ENCODE measurements around the gene SSB.

The SSB gene

DNA sequence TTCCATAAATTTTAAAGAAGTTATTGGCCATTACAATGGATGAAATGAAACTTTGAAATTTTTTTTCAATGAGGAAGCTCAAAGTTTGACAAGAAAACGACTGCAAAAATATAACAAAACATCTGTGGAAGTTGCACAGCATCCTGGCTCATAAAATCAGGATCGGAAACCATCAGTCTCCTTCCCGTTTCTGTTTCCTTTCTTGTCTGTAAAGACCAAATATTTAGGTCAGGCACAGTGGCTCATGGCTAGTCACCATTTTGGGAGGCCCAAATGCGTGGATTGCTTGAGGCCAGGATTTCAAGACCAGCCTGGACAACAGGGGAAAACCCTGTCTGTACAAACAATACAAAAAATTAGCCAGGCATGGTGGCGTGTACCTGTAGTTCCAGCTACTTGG is 27.6 kb upstream of the SSB start:
- no peak for DNase-seq (ENCODE audit: low read depth)
- TF ChIP-seq, protein P1, sequence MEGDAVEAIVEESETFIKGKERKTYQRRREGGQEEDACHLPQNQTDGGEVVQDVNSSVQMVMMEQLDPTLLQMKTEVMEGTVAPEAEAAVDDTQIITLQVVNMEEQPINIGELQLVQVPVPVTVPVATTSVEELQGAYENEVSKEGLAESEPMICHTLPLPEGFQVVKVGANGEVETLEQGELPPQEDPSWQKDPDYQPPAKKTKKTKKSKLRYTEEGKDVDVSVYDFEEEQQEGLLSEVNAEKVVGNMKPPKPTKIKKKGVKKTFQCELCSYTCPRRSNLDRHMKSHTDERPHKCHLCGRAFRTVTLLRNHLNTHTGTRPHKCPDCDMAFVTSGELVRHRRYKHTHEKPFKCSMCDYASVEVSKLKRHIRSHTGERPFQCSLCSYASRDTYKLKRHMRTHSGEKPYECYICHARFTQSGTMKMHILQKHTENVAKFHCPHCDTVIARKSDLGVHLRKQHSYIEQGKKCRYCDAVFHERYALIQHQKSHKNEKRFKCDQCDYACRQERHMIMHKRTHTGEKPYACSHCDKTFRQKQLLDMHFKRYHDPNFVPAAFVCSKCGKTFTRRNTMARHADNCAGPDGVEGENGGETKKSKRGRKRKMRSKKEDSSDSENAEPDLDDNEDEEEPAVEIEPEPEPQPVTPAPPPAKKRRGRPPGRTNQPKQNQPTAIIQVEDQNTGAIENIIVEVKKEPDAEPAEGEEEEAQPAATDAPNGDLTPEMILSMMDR (conservative IDR thresholded peaks at IDR 0.05; ENCODE audit: control insufficient read depth, insufficient read depth, low read depth, low read length): no peak

DNA sequence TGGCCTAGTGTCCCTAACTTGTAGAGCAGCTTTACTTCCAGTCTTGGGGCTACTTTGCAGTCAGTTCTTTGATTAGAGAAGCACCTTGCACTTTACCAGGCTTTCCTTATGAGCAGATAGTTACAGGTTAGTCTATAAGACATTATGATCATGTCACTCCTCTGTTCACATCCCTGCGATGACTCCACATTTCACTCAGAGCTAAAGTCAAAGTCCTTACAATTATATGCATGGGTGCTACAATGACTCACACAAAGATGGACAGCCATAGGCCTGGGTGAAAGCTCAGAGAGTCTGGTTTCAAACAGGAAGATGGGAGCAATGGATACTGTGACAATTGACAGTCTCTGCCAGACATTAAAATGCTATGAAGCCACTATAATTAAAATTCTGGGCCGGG is 27.1 kb upstream of the SSB start:
- no peak overlapping the region for H3K4me3 ChIP-seq (ENCODE audit: control insufficient read depth, low read depth, low read length)
- no peak for DNase-seq (ENCODE audit: low read depth)
- TF ChIP-seq, protein P1 (conservative IDR thresholded peaks at IDR 0.05; ENCODE audit: control insufficient read depth, insufficient read depth, low read depth, low read length): no peak

More for the DNA sequence above, 27.6 kb upstream of the SSB start:
- H3K4me3 ChIP-seq (ENCODE audit: control insufficient read depth, low read depth, low read length): no peak overlapping the region

DNA sequence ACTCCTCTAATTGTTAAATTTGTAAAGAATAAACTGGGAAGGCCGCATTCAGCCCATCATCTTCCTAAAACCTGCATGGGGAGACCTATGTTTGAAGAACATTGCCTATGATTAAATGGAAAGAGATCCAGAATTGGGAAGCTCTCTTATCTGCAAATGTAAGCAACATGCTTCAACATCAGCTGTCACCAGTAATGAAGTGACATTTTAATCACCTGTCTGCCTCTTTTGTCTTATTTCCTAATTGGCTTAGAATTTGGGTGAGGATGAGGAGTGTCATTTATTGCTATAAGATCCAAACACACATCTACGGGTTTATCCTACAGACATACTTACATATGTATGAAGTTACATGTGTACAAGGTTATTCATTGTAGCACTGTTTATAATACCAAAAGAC is 26.0 kb upstream of the SSB start:
- DNase-seq (ENCODE audit: low read depth): no peak
- TF ChIP-seq, protein P1 (conservative IDR thresholded peaks at IDR 0.05; ENCODE audit: control insufficient read depth, insufficient read depth, low read depth, low read length): no peak
- no peak overlapping the region for H3K4me3 ChIP-seq (ENCODE audit: control insufficient read depth, low read depth, low read length)

DNA sequence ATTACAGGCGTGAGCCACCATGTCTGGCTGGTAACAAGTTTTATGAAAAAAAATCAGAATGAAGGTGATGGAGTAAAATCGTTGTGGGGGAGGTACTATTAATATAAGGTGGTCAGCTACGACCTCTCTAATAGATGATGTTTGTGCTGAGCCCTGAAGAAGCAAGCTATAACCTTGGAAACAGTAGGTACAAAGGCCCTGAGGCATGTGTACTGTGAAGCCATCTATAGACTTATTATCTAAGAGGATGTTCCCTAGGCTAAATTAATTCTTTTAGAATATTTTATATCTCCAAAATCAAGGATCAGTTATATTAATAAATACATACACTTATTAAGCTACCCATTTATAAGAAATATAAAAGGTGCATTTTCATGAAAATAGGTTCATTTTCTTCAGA is 23.3 kb upstream of the SSB start:
- no peak overlapping the region for H3K4me3 ChIP-seq (ENCODE audit: control insufficient read depth, low read depth, low read length)
- TF ChIP-seq, protein P1 (conservative IDR thresholded peaks at IDR 0.05; ENCODE audit: control insufficient read depth, insufficient read depth, low read depth, low read length): no peak

DNA sequence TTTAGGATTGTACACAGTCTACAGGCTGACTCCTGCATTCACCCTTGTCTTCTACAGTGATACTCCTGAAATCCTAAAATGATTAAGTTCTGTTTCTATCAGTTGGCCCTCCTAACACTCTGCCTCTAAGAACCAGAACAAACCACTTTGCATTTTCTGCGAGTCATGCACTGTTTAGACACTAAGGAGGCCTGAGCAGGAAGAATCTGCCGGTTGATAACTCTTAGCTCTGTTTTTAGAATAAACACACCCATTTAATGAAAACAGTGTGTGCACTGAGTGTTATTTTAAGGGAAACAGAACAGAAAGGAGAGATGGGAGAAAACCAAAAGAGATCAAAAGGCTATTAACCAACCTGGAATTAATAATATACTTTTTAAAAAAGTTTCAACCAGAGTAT is 22.9 kb upstream of the SSB start:
- DNase-seq (ENCODE audit: low read depth): peak; percentile 58
- no peak overlapping the region for H3K4me3 ChIP-seq (ENCODE audit: control insufficient read depth, low read depth, low read length)
- TF ChIP-seq, protein P1 (conservative IDR thresholded peaks at IDR 0.05; ENCODE audit: control insufficient read depth, insufficient read depth, low read depth, low read length): no peak

More for the DNA sequence above, 23.3 kb upstream of the SSB start:
- DNase-seq (ENCODE audit: low read depth): no peak

DNA sequence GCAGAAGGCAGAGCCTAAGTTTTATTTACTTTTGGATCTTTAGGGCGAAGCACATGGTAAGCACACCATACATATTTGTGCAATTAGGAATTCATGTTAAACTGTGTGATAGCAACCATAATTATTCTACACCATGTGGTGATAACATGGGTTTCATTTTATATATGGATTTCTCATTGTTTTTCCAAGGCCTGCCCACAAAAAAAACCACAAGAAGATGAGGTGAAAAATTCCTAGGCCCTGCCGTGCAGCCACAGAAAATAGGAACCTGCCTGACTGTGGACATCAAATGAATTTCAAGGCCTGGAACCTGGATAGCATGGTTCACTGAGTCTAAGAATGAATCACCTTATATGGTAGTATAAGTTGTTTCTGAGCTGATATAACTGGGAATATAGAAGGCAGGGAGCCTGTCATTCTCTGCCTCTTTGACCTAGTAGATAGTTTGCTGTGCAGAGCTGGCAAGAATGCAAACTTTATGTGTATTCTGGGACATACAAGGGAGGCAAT is 22.4 kb upstream of the SSB start:
- TF ChIP-seq, protein P1 (conservative IDR thresholded peaks at IDR 0.05; ENCODE audit: control insufficient read depth, insufficient read depth, low read depth, low read length): no peak
- DNase-seq (ENCODE audit: low read depth): peak; percentile 18
- H3K4me3 ChIP-seq (ENCODE audit: control insufficient read depth, low read depth, low read length): no peak overlapping the region

DNA sequence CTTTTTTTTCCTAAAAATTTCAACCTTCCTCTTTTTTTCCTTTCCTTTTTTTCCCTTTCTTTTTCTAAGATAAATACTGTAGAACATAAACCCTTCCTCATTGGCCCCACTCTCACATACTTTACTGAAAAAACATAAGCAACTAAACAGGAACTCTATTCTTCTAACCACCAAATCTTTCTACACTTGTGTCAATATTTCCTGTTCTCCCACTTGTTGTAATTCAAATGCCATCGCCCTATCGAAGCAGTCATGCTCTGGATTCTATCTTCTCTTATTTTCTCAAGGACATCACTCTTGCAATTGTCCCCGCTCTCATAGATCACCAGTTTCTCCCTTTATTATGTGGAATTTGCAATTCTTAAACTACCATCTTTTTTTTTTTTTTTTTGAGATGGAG is 20.2 kb upstream of the SSB start:
- TF ChIP-seq, protein P1 (conservative IDR thresholded peaks at IDR 0.05; ENCODE audit: control insufficient read depth, insufficient read depth, low read depth, low read length): no peak
- no peak for DNase-seq (ENCODE audit: low read depth)
- no peak overlapping the region for H3K4me3 ChIP-seq (ENCODE audit: control insufficient read depth, low read depth, low read length)
